HepG2 (cell line): ENCODE data around the gene DLG2. TPM values are rescaled to one million over a fixed set of nuclear protein-coding genes. Genes with fewer than 3 reads are reported as not detected.

Experiments
- ATAC-seq: fragments of 200-7000 bp; cut with Tn5 transposase; 3 replicates; pipeline ENCODE4 v1.9.1; 2020; ENCODE audit warnings: mild to moderate bottlenecking, moderate library complexity
- BruUV-seq: library from RNA; stranded (reverse); fragments of 400-500 nt; replicated peaks from 2 replicates; lab custom pipeline; 2021; lab: Mats Ljungman, UMichigan
- CTCF ChIA-PET: fragments of 300-600 bp; formaldehyde crosslinking; extraction: SDS; loops from one replicate; lab custom pipeline; 2021; ENCODE audit warnings: low total read pairs, inconsistent platforms, low intra/inter-chr PET ratio; lab: Yijun Ruan, JAX
- POLR2A ChIA-PET: fragments of 350-600 bp; sonication (Branson Sonifier 250); formaldehyde crosslinking; loops from one replicate; lab custom pipeline; 2020; ENCODE audit warnings: antibody characterized with exemption, inconsistent platforms; lab: Yijun Ruan, JAX
- DNase-seq: peaks from one replicate; pipeline ENCODE4 v3.0.0-alpha.2; 2015; ENCODE audit warnings: low spot score
- FAIRE-seq: peaks from 3 replicates; lab custom pipeline; 2011; peaks lifted over from hg19 to GRCh38; lab: Jason Lieb, UNC
- H2AFZ ChIP-seq: one replicate; pipeline ENCODE4 v1.6.1; 2011; ENCODE audit warnings: low read length, inconsistent platforms
- H3K27ac ChIP-seq: fragments of 300-600 bp; 3 replicates; pipeline ENCODE4 v1.8.0; 2011; ENCODE audit warnings: mixed run types, mild to moderate bottlenecking, mixed read lengths, low read length, inconsistent platforms; ENCODE audit not compliant: insufficient read depth; ENCODE audit errors: extremely low read length
- H3K27me3 ChIP-seq, 2 experiments: fragments of 200-600 bp in 1 of 2; 2 replicates in 1 of 2; 3 replicates in 1 of 2; pipeline versions ENCODE4 v1.6.0 to v1.8.0; 2011; ENCODE audit warnings: low read length in 2 of 2, mild to moderate bottlenecking in 2 of 2, moderate library complexity in 2 of 2, inconsistent platforms in 1 of 2; ENCODE audit not compliant: insufficient read depth in 2 of 2, control insufficient read depth in 1 of 2
- H3K36me3 ChIP-seq, 2 experiments: fragments of 200-600 bp in 1 of 2; replicated peaks in 1 of 2; 2 replicates in 1 of 2; 3 replicates in 1 of 2; pipeline versions ENCODE4 v1.5.1 to v1.8.0; 2011; ENCODE audit warnings: low read length in 2 of 2, inconsistent platforms in 1 of 2; ENCODE audit not compliant: insufficient read depth in 2 of 2, control insufficient read depth in 1 of 2
- H3K4me1 ChIP-seq: 2 replicates; pipeline ENCODE4 v1.5.1; 2012; ENCODE audit warnings: low read length, inconsistent platforms; ENCODE audit not compliant: insufficient read depth
- H3K4me2 ChIP-seq: 2 replicates; pipeline ENCODE4 v1.6.0; 2011; ENCODE audit warnings: low read depth, low read length, inconsistent platforms
- H3K4me3 ChIP-seq, 3 experiments: fragments of 200-600 bp in 1 of 3; sonication (generic), shearing (Covaris generic) in 1 of 3; replicated peaks in 1 of 3; 2 replicates each; pipeline ENCODE4 v1.5.1; 2011 to 2016; ENCODE audit warnings: low read length in 3 of 3, inconsistent platforms in 2 of 3, low read depth in 2 of 3, mild to moderate bottlenecking in 2 of 3, control low read depth in 1 of 3, mixed read lengths in 1 of 3; ENCODE audit not compliant: insufficient read depth in 1 of 3
- H3K79me2 ChIP-seq: one replicate; pipeline ENCODE4 v1.6.1; 2011; ENCODE audit warnings: low read length, inconsistent platforms; ENCODE audit not compliant: insufficient read depth
- H3K9ac ChIP-seq: 2 replicates; pipeline ENCODE4 v1.6.0; 2011; ENCODE audit warnings: mild to moderate bottlenecking, low read depth, low read length, inconsistent platforms; ENCODE audit not compliant: insufficient read depth
- H3K9me3 ChIP-seq: 2 replicates; pipeline ENCODE4 v1.5.1; 2012; ENCODE audit warnings: mild to moderate bottlenecking, low read length
- H4K20me1 ChIP-seq: 2 replicates; pipeline ENCODE4 v1.6.0; 2011; ENCODE audit warnings: inconsistent platforms, mild to moderate bottlenecking, low read length, moderate library complexity; ENCODE audit not compliant: insufficient read depth
- GZF1 ChIP-seq: sonication (generic); formaldehyde crosslinking; IDR thresholded peaks from 2 replicates; pipeline ENCODE4 v1.5.1; 2020; ENCODE audit warnings: mild to moderate bottlenecking, missing genetic modification reagents
- TBL1XR1 ChIP-seq: fragments of 150-350 bp; IDR thresholded peaks from 2 replicates; pipeline ENCODE4 v1.6.1; 2014; ENCODE audit warnings: borderline replicate concordance, low read length; ENCODE audit not compliant: partially characterized antibody
- TEAD2 ChIP-seq: sonication (generic); formaldehyde crosslinking; IDR thresholded peaks from 2 replicates; pipeline ENCODE4 v1.9.0; 2021; ENCODE audit warnings: missing genetic modification reagents
- ZMYM4 ChIP-seq: sonication (generic); formaldehyde crosslinking; IDR thresholded peaks from 2 replicates; pipeline ENCODE4 v1.8.1; 2023; ENCODE audit warnings: mild to moderate bottlenecking, missing genetic modification reagents
- ZNF383 ChIP-seq: sonication (generic); formaldehyde crosslinking; IDR thresholded peaks from 2 replicates; pipeline ENCODE4 v1.4.0; 2020; ENCODE audit warnings: missing genetic modification reagents, mild to moderate bottlenecking, borderline replicate concordance
- ZNF484 ChIP-seq: sonication (generic); formaldehyde crosslinking; IDR thresholded peaks from 2 replicates; pipeline ENCODE4 v1.5.1; 2020; ENCODE audit warnings: mild to moderate bottlenecking, low read depth, missing genetic modification reagents, borderline replicate concordance
- ZSCAN21 ChIP-seq: sonication (generic); formaldehyde crosslinking; IDR thresholded peaks from 2 replicates; pipeline ENCODE4 v1.8.0; 2022; ENCODE audit warnings: mild to moderate bottlenecking, missing genetic modification reagents, moderate library complexity, borderline replicate concordance
- WGBS: methylation state at CpG from one replicate; pipeline ENCODE4 v1.1.6; 2017; ENCODE audit warnings: low lambda C conversion rate; 5-methylcytosine and 5-hydroxymethylcytosine counted together
- in situ Hi-C: cut with HindIII; loops from 2 replicates; pipeline ENCODE4 v1.10.0; 2017; ENCODE audit warnings: low pct_unique_long_range_greater_than_20kb; ENCODE audit not compliant: extremely low pct_ligation_motif_present
- intact Hi-C: fragments of 100-400 bp; cut with micrococcal nuclease; formaldehyde crosslinking; loops from one replicate; pipeline ENCODE4 v1.10.0; 2022; ENCODE audit not compliant: unreplicated experiment
- polyA plus RNA-seq, 8 experiments: library from polyadenylated mRNA; depleted of rRNA in 3 of 8; stranded (reverse) in 7 of 8; unstranded in 1 of 8; fragments of >200 nt; fragmentation: Illumina TruSeq in 4 of 8; extraction: Trizol in 4 of 8; gene quantifications; 2 replicates each; pipeline versions ENCODE4 v1.2.1 to v1.2.3, GENCODE V29; 2011 to 2016; ENCODE audit warnings: low read depth in 4 of 8, missing spikeins in 1 of 8, mixed read lengths in 1 of 8; ENCODE audit not compliant: insufficient read depth in 1 of 8
- total RNA-seq, 5 experiments: library from RNA; depleted of rRNA; stranded (reverse); fragments of >200 nt; fragmentation: Illumina TruSeq; extraction: Trizol; gene quantifications; 2 replicates each; pipeline ENCODE4 v1.2.3, GENCODE V29; 2016; ENCODE audit warnings: low read depth in 1 of 5
- TF ChIP-seq, protein P1 (sequence below): sonication (generic); formaldehyde crosslinking; IDR thresholded peaks from 2 replicates; pipeline ENCODE4 v1.4.0; 2020; ENCODE audit warnings: missing genetic modification reagents, borderline replicate concordance
- TF ChIP-seq, protein P2 (sequence below): sonication (generic); formaldehyde crosslinking; IDR thresholded peaks from 2 replicates; pipeline ENCODE4 v1.4.0; 2020; ENCODE audit warnings: missing genetic modification reagents, borderline replicate concordance
- TF ChIP-seq, protein P3 (sequence below): sonication (generic); formaldehyde crosslinking; IDR thresholded peaks from 2 replicates; pipeline ENCODE4 v1.9.0; 2022; ENCODE audit warnings: low read depth, missing genetic modification reagents

The DLG2 gene
- total and polyA plus RNA-seq, 2 of the 13 experiments (the other 11 are each of a cell fraction or from before 2014, with no cell fraction given) = 0.46 to 1.0 TPM

DNA sequence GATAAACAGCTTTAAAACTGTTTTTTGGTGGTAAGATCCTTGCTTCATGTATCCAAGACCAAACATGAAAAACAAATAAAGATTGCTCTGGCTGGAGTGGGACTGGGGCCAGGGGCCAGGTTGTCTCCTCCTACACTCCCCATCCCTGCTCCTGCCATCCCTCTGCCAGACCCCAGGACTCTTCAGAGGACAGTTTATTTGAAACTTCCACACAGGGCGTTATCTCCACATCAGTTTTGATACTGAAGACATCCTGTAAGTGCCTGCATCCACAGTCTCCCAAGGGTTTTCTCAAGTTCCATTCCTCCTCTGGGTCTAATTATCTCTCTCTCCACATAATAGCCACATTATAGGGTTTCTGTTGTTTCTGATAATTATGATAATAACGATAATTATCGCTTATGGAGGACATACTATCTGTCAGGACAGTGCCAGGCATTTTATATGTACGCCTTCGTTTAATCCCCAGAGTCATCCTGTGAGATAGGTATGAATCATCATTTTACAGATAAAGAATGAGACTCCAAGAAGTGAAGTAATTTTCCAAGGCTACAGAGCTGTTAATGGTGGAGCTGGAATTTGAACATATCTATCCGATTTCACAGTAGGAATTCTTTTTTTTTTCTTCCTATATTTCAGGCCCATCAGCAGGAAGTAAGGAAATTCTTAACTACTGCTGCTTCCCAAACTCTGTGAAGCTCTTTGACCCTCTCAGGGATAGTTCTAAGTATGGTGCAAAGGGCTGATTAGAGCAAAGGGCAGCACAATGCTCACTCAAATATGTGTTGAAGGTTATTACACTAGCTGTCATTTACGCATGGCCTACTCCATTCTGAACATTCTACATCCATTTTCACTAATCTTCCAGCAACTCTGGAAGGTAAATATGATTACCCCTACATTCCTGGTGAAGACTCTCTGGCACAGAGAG lies 1852.9 kb downstream of the DLG2 start (continued):
- TF ChIP-seq ZNF383 (CRISPR knock-in tag) (no peak), TEAD2 (no peak)

DNA sequence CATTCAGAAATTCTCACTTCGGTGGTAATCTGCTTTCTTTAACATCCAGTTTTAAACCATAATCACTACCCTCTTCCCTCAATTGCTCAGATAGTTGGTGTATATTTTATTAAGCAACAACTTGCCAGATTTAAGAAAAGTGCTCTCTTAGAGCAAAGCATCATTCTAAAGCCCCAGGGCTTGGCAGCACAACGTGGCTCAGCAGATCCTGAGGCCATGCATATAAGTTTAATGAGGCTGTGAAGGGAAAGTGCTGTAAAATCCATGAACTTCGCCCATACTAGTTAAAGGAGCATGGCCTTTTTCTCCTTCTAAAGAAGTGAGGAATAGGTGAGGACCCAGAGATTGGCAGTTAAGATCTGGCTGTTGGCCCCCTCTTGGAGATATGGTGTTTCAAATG lies 1858.7 kb downstream of the DLG2 start:
- CTCF ChIA-PET = no interaction called here
- TF ChIP-seq TBL1XR1 (no peak), GZF1 (CRISPR knock-in tag) (no peak), ZNF484 (CRISPR knock-in tag) (no peak), ZMYM4 (CRISPR knock-in tag) (no peak), ZSCAN21 (CRISPR knock-in tag) (no peak)
- TF ChIP-seq, protein P1, sequence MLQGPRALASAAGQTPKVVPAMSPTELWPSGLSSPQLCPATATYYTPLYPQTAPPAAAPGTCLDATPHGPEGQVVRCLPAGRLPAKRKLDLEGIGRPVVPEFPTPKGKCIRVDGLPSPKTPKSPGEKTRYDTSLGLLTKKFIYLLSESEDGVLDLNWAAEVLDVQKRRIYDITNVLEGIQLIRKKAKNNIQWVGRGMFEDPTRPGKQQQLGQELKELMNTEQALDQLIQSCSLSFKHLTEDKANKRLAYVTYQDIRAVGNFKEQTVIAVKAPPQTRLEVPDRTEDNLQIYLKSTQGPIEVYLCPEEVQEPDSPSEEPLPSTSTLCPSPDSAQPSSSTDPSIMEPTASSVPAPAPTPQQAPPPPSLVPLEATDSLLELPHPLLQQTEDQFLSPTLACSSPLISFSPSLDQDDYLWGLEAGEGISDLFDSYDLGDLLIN (CRISPR knock-in tag) = no peak
- TF ChIP-seq, protein P2, sequence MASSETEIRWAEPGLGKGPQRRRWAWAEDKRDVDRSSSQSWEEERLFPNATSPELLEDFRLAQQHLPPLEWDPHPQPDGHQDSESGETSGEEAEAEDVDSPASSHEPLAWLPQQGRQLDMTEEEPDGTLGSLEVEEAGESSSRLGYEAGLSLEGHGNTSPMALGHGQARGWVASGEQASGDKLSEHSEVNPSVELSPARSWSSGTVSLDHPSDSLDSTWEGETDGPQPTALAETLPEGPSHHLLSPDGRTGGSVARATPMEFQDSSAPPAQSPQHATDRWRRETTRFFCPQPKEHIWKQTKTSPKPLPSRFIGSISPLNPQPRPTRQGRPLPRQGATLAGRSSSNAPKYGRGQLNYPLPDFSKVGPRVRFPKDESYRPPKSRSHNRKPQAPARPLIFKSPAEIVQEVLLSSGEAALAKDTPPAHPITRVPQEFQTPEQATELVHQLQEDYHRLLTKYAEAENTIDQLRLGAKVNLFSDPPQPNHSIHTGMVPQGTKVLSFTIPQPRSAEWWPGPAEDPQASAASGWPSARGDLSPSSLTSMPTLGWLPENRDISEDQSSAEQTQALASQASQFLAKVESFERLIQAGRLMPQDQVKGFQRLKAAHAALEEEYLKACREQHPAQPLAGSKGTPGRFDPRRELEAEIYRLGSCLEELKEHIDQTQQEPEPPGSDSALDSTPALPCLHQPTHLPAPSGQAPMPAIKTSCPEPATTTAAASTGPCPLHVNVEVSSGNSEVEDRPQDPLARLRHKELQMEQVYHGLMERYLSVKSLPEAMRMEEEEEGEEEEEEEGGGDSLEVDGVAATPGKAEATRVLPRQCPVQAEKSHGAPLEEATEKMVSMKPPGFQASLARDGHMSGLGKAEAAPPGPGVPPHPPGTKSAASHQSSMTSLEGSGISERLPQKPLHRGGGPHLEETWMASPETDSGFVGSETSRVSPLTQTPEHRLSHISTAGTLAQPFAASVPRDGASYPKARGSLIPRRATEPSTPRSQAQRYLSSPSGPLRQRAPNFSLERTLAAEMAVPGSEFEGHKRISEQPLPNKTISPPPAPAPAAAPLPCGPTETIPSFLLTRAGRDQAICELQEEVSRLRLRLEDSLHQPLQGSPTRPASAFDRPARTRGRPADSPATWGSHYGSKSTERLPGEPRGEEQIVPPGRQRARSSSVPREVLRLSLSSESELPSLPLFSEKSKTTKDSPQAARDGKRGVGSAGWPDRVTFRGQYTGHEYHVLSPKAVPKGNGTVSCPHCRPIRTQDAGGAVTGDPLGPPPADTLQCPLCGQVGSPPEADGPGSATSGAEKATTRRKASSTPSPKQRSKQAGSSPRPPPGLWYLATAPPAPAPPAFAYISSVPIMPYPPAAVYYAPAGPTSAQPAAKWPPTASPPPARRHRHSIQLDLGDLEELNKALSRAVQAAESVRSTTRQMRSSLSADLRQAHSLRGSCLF = no peak
- TF ChIP-seq, protein P3, sequence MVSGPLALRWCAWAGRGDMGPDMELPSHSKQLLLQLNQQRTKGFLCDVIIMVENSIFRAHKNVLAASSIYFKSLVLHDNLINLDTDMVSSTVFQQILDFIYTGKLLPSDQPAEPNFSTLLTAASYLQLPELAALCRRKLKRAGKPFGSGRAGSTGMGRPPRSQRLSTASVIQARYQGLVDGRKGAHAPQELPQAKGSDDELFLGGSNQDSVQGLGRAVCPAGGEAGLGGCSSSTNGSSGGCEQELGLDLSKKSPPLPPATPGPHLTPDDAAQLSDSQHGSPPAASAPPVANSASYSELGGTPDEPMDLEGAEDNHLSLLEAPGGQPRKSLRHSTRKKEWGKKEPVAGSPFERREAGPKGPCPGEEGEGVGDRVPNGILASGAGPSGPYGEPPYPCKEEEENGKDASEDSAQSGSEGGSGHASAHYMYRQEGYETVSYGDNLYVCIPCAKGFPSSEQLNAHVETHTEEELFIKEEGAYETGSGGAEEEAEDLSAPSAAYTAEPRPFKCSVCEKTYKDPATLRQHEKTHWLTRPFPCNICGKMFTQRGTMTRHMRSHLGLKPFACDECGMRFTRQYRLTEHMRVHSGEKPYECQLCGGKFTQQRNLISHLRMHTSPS (CRISPR knock-in tag) = no peak
- TF ChIP-seq, all 625 proteins: peak for 0
- Histone ChIP-seq H3K9me3 (no peaks in the 10 kb centered on the region), H3K4me1 (no peaks in the 10 kb centered on the region), H3K79me2 (no peaks in the 10 kb centered on the region), H3K4me3 (no peak overlapping the region), H3K36me3 (no peaks in the 10 kb centered on the region), H3K27me3 (no peaks in the 10 kb centered on the region), H4K20me1 (no peaks in the 10 kb centered on the region), H3K9ac (no peak overlapping the region), H2AFZ (no peak overlapping the region), H3K4me2 (no peak overlapping the region), H3K27ac (no peak overlapping the region)
- no peak for DNase-seq
- no TSS peak for BruUV-seq
- in situ Hi-C loops = no loop called here
- ATAC-seq = no peak
- intact Hi-C loops = no loop called here
- POLR2A ChIA-PET = no interaction called here
- under 1% methylated on average over 3 of the region's 3 CpGs for WGBS
- FAIRE-seq = no peak
